ENCODE data around the gene SND1.

The SND1 gene

GRCh38 chr7:128025380-128025779 is 373.4 kb downstream of the SND1 start (continued):
- no peak for TF ChIP-seq PATZ1 (CRISPR knock-in tag; IDR thresholded peaks at IDR 0.05; ENCODE audit: borderline replicate concordance)
- no peak for TF ChIP-seq ISL1 (CRISPR knock-in tag; IDR thresholded peaks at IDR 0.05)
- no peak for TF ChIP-seq PPARA (CRISPR knock-in tag; IDR thresholded peaks at IDR 0.05; ENCODE audit: borderline replicate concordance)
- TF ChIP-seq RARB (CRISPR knock-in tag; IDR thresholded peaks at IDR 0.05): no peak
- no peak for TF ChIP-seq ZNF565 (CRISPR knock-in tag; conservative IDR thresholded peaks at IDR 0.05; ENCODE audit: low read depth)

GRCh38 chr7:128025819-128026218 is 373.8 kb downstream of the SND1 start:
- no peak for ATAC-seq
- TF ChIP-seq ARNTL (CRISPR knock-in tag; IDR thresholded peaks at IDR 0.05; ENCODE audit: borderline replicate concordance, low read depth) (no peak), ZFP30 (CRISPR knock-in tag; IDR thresholded peaks at IDR 0.05) (no peak), GLIS3 (CRISPR knock-in tag; IDR thresholded peaks at IDR 0.05) (no peak), ESRRG (CRISPR knock-in tag; IDR thresholded peaks at IDR 0.05) (no peak)

- TF ChIP-seq ZC3H10 (CRISPR knock-in tag; IDR thresholded peaks at IDR 0.05) (no peak), GLIS3 (CRISPR knock-in tag; IDR thresholded peaks at IDR 0.05) (no peak), RARB (CRISPR knock-in tag; IDR thresholded peaks at IDR 0.05) (no peak), OSR1 (CRISPR knock-in tag; IDR thresholded peaks at IDR 0.05) (no peak), PPARA (CRISPR knock-in tag; IDR thresholded peaks at IDR 0.05; ENCODE audit: borderline replicate concordance) (no peak), BACH2 (CRISPR knock-in tag; IDR thresholded peaks at IDR 0.05; ENCODE audit: borderline replicate concordance) (no peak), ZNF70 (CRISPR knock-in tag; IDR thresholded peaks at IDR 0.05) (no peak), CSDC2 (CRISPR knock-in tag; IDR thresholded peaks at IDR 0.05) (no peak), ZFP3 (CRISPR knock-in tag; IDR thresholded peaks at IDR 0.05) (no peak)
- ATAC-seq: no peak
Measured at GRCh38 chr7:128026551-128026950, 374.6 kb downstream of the SND1 start.

GRCh38 chr7:128027485-128027980 is 375.5 kb downstream of the SND1 start:
- ATAC-seq: no peak
- TF ChIP-seq CSRNP3 (CRISPR knock-in tag; IDR thresholded peaks at IDR 0.05): no peak
- TF ChIP-seq OSR1 (CRISPR knock-in tag; IDR thresholded peaks at IDR 0.05): no peak

GRCh38 chr7:128029405-128029995 is 377.5 kb downstream of the SND1 start:
- ATAC-seq: no peak
- TF ChIP-seq PATZ1 (CRISPR knock-in tag; IDR thresholded peaks at IDR 0.05; ENCODE audit: borderline replicate concordance) (no peak), CSRNP3 (CRISPR knock-in tag; IDR thresholded peaks at IDR 0.05) (no peak)

GRCh38 chr7:128030263-128030653 is 378.3 kb downstream of the SND1 start:
- TF ChIP-seq PPARA (CRISPR knock-in tag; IDR thresholded peaks at IDR 0.05; ENCODE audit: borderline replicate concordance) (no peak), ESRRG (CRISPR knock-in tag; IDR thresholded peaks at IDR 0.05) (no peak)
- no peak for ATAC-seq
